Osteocyte (in vitro differentiated cells): ENCODE measurements around the gene METRNL. TPM values are rescaled to one million over a fixed set of nuclear protein-coding genes. Genes with fewer than 3 reads are reported as not detected.
"Not testable (repeated sequence)": the region's sequence is repeated elsewhere in the genome, so short reads cannot be mapped to it uniquely, and the experiment has no call there.

Experiments used
- DNase-seq: peaks from one replicate; pipeline ENCODE4 v3.0.0; 2021; ENCODE audit warnings: mixed read lengths; ENCODE audit not compliant: unreplicated experiment; ENCODE audit errors: extremely low spot score
- H3K27ac Mint-ChIP-seq: one replicate; pipeline ENCODE4 v1.8.0; 2021; ENCODE audit warnings: mild to moderate bottlenecking, mixed read lengths; ENCODE audit not compliant: unreplicated experiment
- H3K27me3 Mint-ChIP-seq: one replicate; pipeline ENCODE4 v1.8.0; 2021; ENCODE audit warnings: mixed read lengths; ENCODE audit not compliant: unreplicated experiment
- H3K36me3 Mint-ChIP-seq: one replicate; pipeline ENCODE4 v1.8.0; 2021; ENCODE audit warnings: mixed read lengths; ENCODE audit not compliant: unreplicated experiment
- H3K4me1 Mint-ChIP-seq: one replicate; pipeline ENCODE4 v1.8.0; 2021; ENCODE audit warnings: mixed read lengths; ENCODE audit not compliant: unreplicated experiment
- H3K4me3 Mint-ChIP-seq: one replicate; pipeline ENCODE4 v1.8.0; 2021; ENCODE audit warnings: mild to moderate bottlenecking, moderate library complexity, mixed read lengths; ENCODE audit not compliant: unreplicated experiment
- H3K9me3 Mint-ChIP-seq: one replicate; pipeline ENCODE4 v1.8.0; 2021; ENCODE audit warnings: mixed read lengths; ENCODE audit not compliant: unreplicated experiment
- total RNA-seq: library from RNA; stranded (reverse); gene quantifications from 2 replicates; pipeline ENCODE4 v1.2.1, GENCODE V29; 2021
- TF ChIP-seq, protein P1 (sequence below): fragments of 200-600 bp; sonication (generic); IDR thresholded peaks from 2 replicates; pipeline ENCODE4 v1.5.0; 2021; ENCODE audit warnings: antibody characterized with exemption, mild to moderate bottlenecking, moderate library complexity

METRNL gene
- total RNA-seq, 1 donor from 2014 or later = 214 TPM

- H3K36me3 Mint-ChIP-seq = no peaks in the 10 kb centered on the region
- peaks cover 8% of the 10 kb centered on the region for H3K4me1 Mint-ChIP-seq
- peaks cover 11% of the 10 kb centered on the region for H3K9me3 Mint-ChIP-seq
- TF ChIP-seq, protein P1, sequence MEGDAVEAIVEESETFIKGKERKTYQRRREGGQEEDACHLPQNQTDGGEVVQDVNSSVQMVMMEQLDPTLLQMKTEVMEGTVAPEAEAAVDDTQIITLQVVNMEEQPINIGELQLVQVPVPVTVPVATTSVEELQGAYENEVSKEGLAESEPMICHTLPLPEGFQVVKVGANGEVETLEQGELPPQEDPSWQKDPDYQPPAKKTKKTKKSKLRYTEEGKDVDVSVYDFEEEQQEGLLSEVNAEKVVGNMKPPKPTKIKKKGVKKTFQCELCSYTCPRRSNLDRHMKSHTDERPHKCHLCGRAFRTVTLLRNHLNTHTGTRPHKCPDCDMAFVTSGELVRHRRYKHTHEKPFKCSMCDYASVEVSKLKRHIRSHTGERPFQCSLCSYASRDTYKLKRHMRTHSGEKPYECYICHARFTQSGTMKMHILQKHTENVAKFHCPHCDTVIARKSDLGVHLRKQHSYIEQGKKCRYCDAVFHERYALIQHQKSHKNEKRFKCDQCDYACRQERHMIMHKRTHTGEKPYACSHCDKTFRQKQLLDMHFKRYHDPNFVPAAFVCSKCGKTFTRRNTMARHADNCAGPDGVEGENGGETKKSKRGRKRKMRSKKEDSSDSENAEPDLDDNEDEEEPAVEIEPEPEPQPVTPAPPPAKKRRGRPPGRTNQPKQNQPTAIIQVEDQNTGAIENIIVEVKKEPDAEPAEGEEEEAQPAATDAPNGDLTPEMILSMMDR = no peak
- peak; percentile 77 for DNase-seq
- peaks cover 3% of the 10 kb centered on the region for H3K27me3 Mint-ChIP-seq
- H3K4me3 Mint-ChIP-seq = no peak overlapping the region
- no peak overlapping the region for H3K27ac Mint-ChIP-seq
These were observed 57.5 kb downstream of the METRNL start for GRCh38 chr17:83136931-83137330.

DNA sequence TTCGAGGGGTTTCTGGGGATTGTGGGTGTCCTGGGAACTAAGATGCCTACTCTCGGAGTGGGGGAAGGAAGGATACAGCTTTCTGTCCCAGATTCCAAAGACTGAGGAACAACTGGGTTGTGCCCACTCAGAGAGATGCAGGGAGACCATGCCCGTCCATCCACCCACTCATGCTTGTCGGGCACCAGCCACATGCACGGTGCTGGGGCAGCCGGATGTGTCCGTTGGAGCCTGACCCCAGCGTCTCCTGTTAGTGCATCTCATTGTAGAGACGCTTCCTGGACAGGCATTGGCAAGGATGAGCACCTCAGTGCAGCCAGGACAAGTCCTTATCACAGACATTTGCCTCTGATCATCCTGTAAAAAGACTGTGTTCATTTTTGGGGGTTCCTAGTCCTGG is 58.1 kb downstream of the METRNL start:
- Mint-ChIP-seq H3K27me3 (peaks cover 3% of the 10 kb centered on the region), H3K27ac (no peak overlapping the region), H3K36me3 (peaks cover 4% of the 10 kb centered on the region), H3K9me3 (peaks cover 17% of the 10 kb centered on the region), H3K4me3 (no peak overlapping the region), H3K4me1 (peaks cover 8% of the 10 kb centered on the region)
- peak; percentile 53 for DNase-seq
- TF ChIP-seq, protein P1 = no peak

- H3K36me3 Mint-ChIP-seq = peaks cover 8% of the 10 kb centered on the region
- no peak overlapping the region for H3K4me3 Mint-ChIP-seq
- H3K9me3 Mint-ChIP-seq = peaks cover 24% of the 10 kb centered on the region
- peaks cover 3% of the 10 kb centered on the region for H3K27me3 Mint-ChIP-seq
- peak; percentile 40 for DNase-seq
- H3K27ac Mint-ChIP-seq = no peak overlapping the region
- TF ChIP-seq, protein P1 = no peak
- peaks cover 7% of the 10 kb centered on the region for H3K4me1 Mint-ChIP-seq
These were observed 59.4 kb downstream of the METRNL start for GRCh38 chr17:83138820-83139219.

DNA sequence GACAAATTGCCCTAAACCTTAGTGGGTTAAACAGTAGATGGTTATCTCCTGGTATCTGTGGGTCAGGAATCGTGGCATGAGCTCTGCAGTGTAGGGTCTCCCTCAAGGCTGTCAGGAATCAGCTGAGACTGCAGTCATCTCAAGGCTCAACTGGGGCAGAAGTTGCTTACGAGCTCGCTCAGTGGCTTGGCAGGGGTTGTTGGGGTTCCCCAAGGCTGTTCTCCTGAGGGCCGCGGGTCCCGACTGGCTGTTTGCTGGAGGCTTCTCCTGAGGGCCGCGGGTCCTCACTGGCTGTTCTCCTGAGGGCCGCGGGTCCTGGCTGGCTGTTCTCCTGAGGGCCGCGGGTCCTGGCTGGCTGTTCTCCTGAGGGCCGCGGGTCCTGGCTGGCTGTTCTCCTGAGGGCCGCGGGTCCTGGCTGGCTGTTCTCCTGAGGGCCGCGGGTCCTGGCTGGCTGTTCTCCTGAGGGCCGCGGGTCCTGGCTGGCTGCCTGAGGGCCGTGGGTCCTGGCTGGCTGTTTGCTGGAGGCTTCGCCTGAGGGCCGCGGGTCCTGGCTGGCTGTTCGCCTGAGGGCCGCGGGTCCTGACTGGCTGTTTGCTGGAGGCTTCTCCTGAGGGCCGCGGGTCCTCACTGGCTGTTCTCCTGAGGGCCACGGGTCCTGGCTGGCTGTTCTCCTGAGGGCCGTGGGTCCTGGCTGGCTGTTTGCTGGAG is 60.3 kb downstream of the METRNL start:
- H3K27ac Mint-ChIP-seq, H3K4me3 Mint-ChIP-seq, H3K27me3 Mint-ChIP-seq, H3K36me3 Mint-ChIP-seq: not testable (repeated sequence)
- DNase-seq = peak; percentile 75
- Mint-ChIP-seq H3K4me1 (peaks cover 15% of the 10 kb centered on the region), H3K9me3 (peaks cover 24% of the 10 kb centered on the region)

GRCh38 chr17:83140249-83140566 is 60.8 kb downstream of the METRNL start:
- not testable (repeated sequence) for H3K27me3 Mint-ChIP-seq, H3K36me3 Mint-ChIP-seq, H3K4me3 Mint-ChIP-seq, H3K27ac Mint-ChIP-seq
- Mint-ChIP-seq H3K4me1 (peaks cover 20% of the 10 kb centered on the region), H3K9me3 (peaks cover 24% of the 10 kb centered on the region)
- peak; percentile 60 for DNase-seq

- peaks cover 42% of the 10 kb centered on the region for H3K4me1 Mint-ChIP-seq
- TF ChIP-seq, protein P1 = no peak
- peaks cover 24% of the 10 kb centered on the region for H3K9me3 Mint-ChIP-seq
- peaks cover 8% of the 10 kb centered on the region for H3K36me3 Mint-ChIP-seq
- H3K27me3 Mint-ChIP-seq = no peaks in the 10 kb centered on the region
- no peak overlapping the region for H3K27ac Mint-ChIP-seq
- DNase-seq = no peak
- H3K4me3 Mint-ChIP-seq = no peak overlapping the region
These were observed 63.2 kb downstream of the METRNL start for GRCh38 chr17:83142619-83143018.
